ENCODE results near the gene ARF6. TPM values are rescaled to one million over a fixed set of nuclear protein-coding genes. Genes with fewer than 3 reads are reported as not detected.
A peak's percentile ranks its signal among the peaks of the same experiment; 100 is the strongest.
"Not testable (repeated sequence)": the region's sequence is repeated elsewhere in the genome, so short reads cannot be mapped to it uniquely, and the experiment has no call there.

Gene ARF6
- total and polyA plus RNA-seq, 4 experiments from 2014 or later: 116 to 164 (median 140) TPM

GRCh38 chr14:49933704-49934103 lies 40.8 kb downstream of the ARF6 start:
- intact Hi-C loops (cut with micrococcal nuclease): no loop called here
- H3K4me1 Mint-ChIP-seq: peaks cover 4 to 13% (median 7%) of the 10 kb centered on the region in 4 donors
- H3K36me3 Mint-ChIP-seq: peaks cover 0 to 8% of the 10 kb centered on the region in 2 donors
- H3K27me3 Mint-ChIP-seq: no peaks in the 10 kb centered on the region
- no peak overlapping the region for H3K4me3 Mint-ChIP-seq
- no peak overlapping the region for H3K4me3 ChIP-seq (ENCODE audit: low read length in 2 of 2)
- peaks cover 0 to 5% (median 0%) of the 10 kb centered on the region in 8 donors for H3K9me3 Mint-ChIP-seq
- CTCF ChIA-PET (ENCODE audit: partially characterized antibody): no interaction called here
- no peaks in the 10 kb centered on the region for H3K9me3 ChIP-seq (ENCODE audit: control insufficient read depth in 1 of 2, low read length in 2 of 2)
- no peak overlapping the region for H3K27ac ChIP-seq (ENCODE audit: low read depth, low read length)
- H3K36me3 ChIP-seq (ENCODE audit: insufficient read depth, low read length): no peaks in the 10 kb centered on the region
- no peak for DNase-seq
- H3K27ac Mint-ChIP-seq: no peak overlapping the region
- no peaks in the 10 kb centered on the region for H3K27me3 ChIP-seq (ENCODE audit: insufficient read depth, low read length)
- POLR2A ChIA-PET (ENCODE audit: partially characterized antibody): interaction anchor here (0.6 to 1.1 kb wide), 2 partner anchors 69 to 71 kb away, joined by 3 to 4 read pairs; no protein-coding TSS in a partner anchor
- H3K4me1 ChIP-seq (ENCODE audit: insufficient read depth, low read length): no peaks in the 10 kb centered on the region

- Mint-ChIP-seq H3K27ac (no peak overlapping the region), H3K9me3 (peaks cover 2 to 9% (median 4%) of the 10 kb centered on the region in 8 donors), H3K4me3 (no peak overlapping the region), H3K4me1 (peaks cover 9 to 19% (median 12%) of the 10 kb centered on the region in 4 donors), H3K27me3 (no peaks in the 10 kb centered on the region), H3K36me3 (peaks cover 0 to 12% of the 10 kb centered on the region in 2 donors)
- no peak for DNase-seq
- H3K9me3 ChIP-seq (ENCODE audit: control insufficient read depth in 1 of 2, low read length in 2 of 2): no peaks in the 10 kb centered on the region
- ChIA-PET POLR2A (ENCODE audit: partially characterized antibody) (interaction anchor here (1.0 kb wide), 1 partner anchor 127 kb away, joined by 3 read pairs; no protein-coding TSS in a partner anchor), CTCF (ENCODE audit: partially characterized antibody) (no interaction called here)
- no peak overlapping the region for H3K4me3 ChIP-seq (ENCODE audit: low read length in 2 of 2)
- H3K36me3 ChIP-seq (ENCODE audit: insufficient read depth, low read length): no peaks in the 10 kb centered on the region
- H3K27me3 ChIP-seq (ENCODE audit: insufficient read depth, low read length): no peaks in the 10 kb centered on the region
- no peak overlapping the region for H3K27ac ChIP-seq (ENCODE audit: low read depth, low read length)
- intact Hi-C loops (cut with micrococcal nuclease): no loop called here
- peaks cover 5% of the 10 kb centered on the region for H3K4me1 ChIP-seq (ENCODE audit: insufficient read depth, low read length)
These were observed 41.8 kb downstream of the ARF6 start for GRCh38 chr14:49934646-49935045.

- no peaks in the 10 kb centered on the region for H3K27me3 Mint-ChIP-seq
- no peak overlapping the region for H3K4me3 Mint-ChIP-seq
- ChIA-PET CTCF (ENCODE audit: partially characterized antibody) (interaction anchor here (0.5 kb wide), 1 partner anchor 166 kb away, joined by 3 read pairs; no protein-coding TSS in a partner anchor), POLR2A (ENCODE audit: partially characterized antibody) (interaction anchor here (0.5 kb wide), 1 partner anchor 10 kb away, joined by 3 read pairs; no protein-coding TSS in a partner anchor)
- intact Hi-C loops (cut with micrococcal nuclease): no loop called here
- peaks cover 14% of the 10 kb centered on the region for H3K4me1 ChIP-seq (ENCODE audit: insufficient read depth, low read length)
- H3K9me3 ChIP-seq (ENCODE audit: control insufficient read depth in 1 of 2, low read length in 2 of 2): no peaks in the 10 kb centered on the region
- no peak overlapping the region for H3K27ac ChIP-seq (ENCODE audit: low read depth, low read length)
- no peak overlapping the region for H3K27ac Mint-ChIP-seq
- no peak overlapping the region for H3K4me3 ChIP-seq (ENCODE audit: low read length in 2 of 2)
- H3K4me1 Mint-ChIP-seq: peaks cover 16 to 27% (median 20%) of the 10 kb centered on the region in 4 donors
- H3K36me3 ChIP-seq (ENCODE audit: insufficient read depth, low read length): no peaks in the 10 kb centered on the region
- H3K9me3 Mint-ChIP-seq: peaks cover 2 to 9% (median 4%) of the 10 kb centered on the region in 8 donors
- H3K27me3 ChIP-seq (ENCODE audit: insufficient read depth, low read length): no peaks in the 10 kb centered on the region
- no peak for DNase-seq
- peaks cover 0 to 12% of the 10 kb centered on the region in 2 donors for H3K36me3 Mint-ChIP-seq
These were observed 42.6 kb downstream of the ARF6 start for GRCh38 chr14:49935526-49935925.

GRCh38 chr14:49936246-49936645 lies 43.4 kb downstream of the ARF6 start:
- H3K4me1 ChIP-seq (ENCODE audit: insufficient read depth, low read length): peaks cover 19% of the 10 kb centered on the region
- H3K9me3 Mint-ChIP-seq; H3K27me3 Mint-ChIP-seq; DNase-seq; H3K27ac ChIP-seq (ENCODE audit: low read depth, low read length); intact Hi-C loops (cut with micrococcal nuclease); H3K4me3 Mint-ChIP-seq; H3K36me3 ChIP-seq (ENCODE audit: insufficient read depth, low read length); H3K9me3 ChIP-seq (ENCODE audit: control insufficient read depth in 1 of 2, low read length in 2 of 2); H3K4me3 ChIP-seq (ENCODE audit: low read length in 2 of 2); H3K27me3 ChIP-seq (ENCODE audit: insufficient read depth, low read length): not testable (repeated sequence)
- ChIA-PET CTCF (ENCODE audit: partially characterized antibody) (interaction anchor here (0.5 kb wide), 1 partner anchor 165 kb away, joined by 3 read pairs; no protein-coding TSS in a partner anchor), POLR2A (ENCODE audit: partially characterized antibody) (interaction anchor here (0.5 kb wide), 1 partner anchor 9 kb away, joined by 3 read pairs; no protein-coding TSS in a partner anchor)
- Mint-ChIP-seq H3K36me3 (peaks cover 0 to 12% of the 10 kb centered on the region in 2 donors), H3K27ac (peak overlapping the region in 1 of 7 donors; percentile 87), H3K4me1 (peaks cover 20 to 35% (median 26%) of the 10 kb centered on the region in 4 donors)

GRCh38 chr14:49936882-49937281 lies 44.0 kb downstream of the ARF6 start:
- intact Hi-C loops (cut with micrococcal nuclease); H3K36me3 ChIP-seq (ENCODE audit: insufficient read depth, low read length); H3K27me3 ChIP-seq (ENCODE audit: insufficient read depth, low read length); H3K9me3 Mint-ChIP-seq; POLR2A ChIA-PET (ENCODE audit: partially characterized antibody); H3K4me3 ChIP-seq (ENCODE audit: low read length in 2 of 2); H3K9me3 ChIP-seq (ENCODE audit: control insufficient read depth in 1 of 2, low read length in 2 of 2); DNase-seq; H3K27me3 Mint-ChIP-seq; H3K27ac ChIP-seq (ENCODE audit: low read depth, low read length); H3K27ac Mint-ChIP-seq; CTCF ChIA-PET (ENCODE audit: partially characterized antibody): not testable (repeated sequence)
- H3K36me3 Mint-ChIP-seq: peaks cover 0 to 12% of the 10 kb centered on the region in 2 donors
- peaks cover 23% of the 10 kb centered on the region for H3K4me1 ChIP-seq (ENCODE audit: insufficient read depth, low read length)
- peak overlapping the region in 1 of 8 donors; percentile 20 for H3K4me3 Mint-ChIP-seq
- H3K4me1 Mint-ChIP-seq: peaks cover 22 to 40% (median 30%) of the 10 kb centered on the region in 4 donors

- H3K27me3 ChIP-seq (ENCODE audit: insufficient read depth, low read length); intact Hi-C loops (cut with micrococcal nuclease); H3K27ac ChIP-seq (ENCODE audit: low read depth, low read length); H3K4me3 ChIP-seq (ENCODE audit: low read length in 2 of 2); H3K27me3 Mint-ChIP-seq; H3K36me3 ChIP-seq (ENCODE audit: insufficient read depth, low read length); DNase-seq; H3K9me3 ChIP-seq (ENCODE audit: control insufficient read depth in 1 of 2, low read length in 2 of 2): not testable (repeated sequence)
- H3K4me1 Mint-ChIP-seq: peaks cover 34 to 61% (median 48%) of the 10 kb centered on the region in 4 donors
- POLR2A ChIA-PET (ENCODE audit: partially characterized antibody): interaction anchor here (0.7 to 5.5 kb wide), 10 partner anchors 27 to 123 kb away, joined by 3 to 79 read pairs (median 16); partner anchors contain the start of gene ARF6
- CTCF ChIA-PET (ENCODE audit: partially characterized antibody): interaction anchor here (0.9 to 3.5 kb wide), 10 partner anchors 9 to 122 kb away, joined by 3 to 22 read pairs (median 8); no protein-coding TSS in a partner anchor
- peak overlapping the region in 6 of 7 donors; percentile 12 to 93 (median 79) for H3K27ac Mint-ChIP-seq
- H3K4me3 Mint-ChIP-seq: peak overlapping the region in 5 of 8 donors; percentile 2 to 67 (median 35)
- peaks cover 3 to 15% (median 9%) of the 10 kb centered on the region in 8 donors for H3K9me3 Mint-ChIP-seq
- peaks cover 36% of the 10 kb centered on the region for H3K4me1 ChIP-seq (ENCODE audit: insufficient read depth, low read length)
- peaks cover 0 to 20% of the 10 kb centered on the region in 2 donors for H3K36me3 Mint-ChIP-seq
These were observed 46.3 kb downstream of the ARF6 start for GRCh38 chr14:49939215-49939614.

GRCh38 chr14:49939884-49940510 lies 47.1 kb downstream of the ARF6 start:
- Histone ChIP-seq H3K4me3 (ENCODE audit: low read length in 2 of 2) (peak overlapping the region in 1 of 2 donors; percentile 15), H3K9me3 (ENCODE audit: control insufficient read depth in 1 of 2, low read length in 2 of 2) (no peaks in the 10 kb centered on the region), H3K27me3 (ENCODE audit: insufficient read depth, low read length) (no peaks in the 10 kb centered on the region), H3K27ac (ENCODE audit: low read depth, low read length) (peak overlapping the region; percentile 23), H3K4me1 (ENCODE audit: insufficient read depth, low read length) (peaks cover 43% of the 10 kb centered on the region), H3K36me3 (ENCODE audit: insufficient read depth, low read length) (no peaks in the 10 kb centered on the region)
- no peak for DNase-seq
- Mint-ChIP-seq H3K27me3 (no peaks in the 10 kb centered on the region), H3K27ac (peak overlapping the region; percentile 69 to 93 (median 88)), H3K4me1 (peaks cover 35 to 63% (median 52%) of the 10 kb centered on the region in 4 donors), H3K4me3 (peak overlapping the region in 7 of 8 donors; percentile 43 to 86 (median 67)), H3K36me3 (peaks cover 0 to 20% of the 10 kb centered on the region in 2 donors), H3K9me3 (peaks cover 3 to 15% (median 9%) of the 10 kb centered on the region in 8 donors)
- POLR2A ChIA-PET (ENCODE audit: partially characterized antibody): interaction anchor here (0.7 to 5.5 kb wide), 20 partner anchors 10 to 143 kb away, joined by 3 to 79 read pairs (median 9); partner anchors contain the start of gene ARF6
- intact Hi-C loops (cut with micrococcal nuclease): no loop called here
- CTCF ChIA-PET (ENCODE audit: partially characterized antibody): interaction anchor here (0.8 to 3.5 kb wide), 16 partner anchors 9 to 141 kb away, joined by 3 to 22 read pairs (median 6); partner anchors contain the start of gene ARF6
